C4-2B (cell line): ENCODE measurements around the gene LCN12.

Source experiments
- ZFX ChIP-seq: fragments of 450-650 bp; IDR thresholded peaks from 2 replicates; pipeline ENCODE4 v1.6.1; 2017
- TF ChIP-seq, protein P1 (sequence below): fragments of 450-650 bp; conservative IDR thresholded peaks from 2 replicates; pipeline ENCODE4 v1.5.1; 2017; ENCODE audit warnings: mild to moderate bottlenecking

DNA sequence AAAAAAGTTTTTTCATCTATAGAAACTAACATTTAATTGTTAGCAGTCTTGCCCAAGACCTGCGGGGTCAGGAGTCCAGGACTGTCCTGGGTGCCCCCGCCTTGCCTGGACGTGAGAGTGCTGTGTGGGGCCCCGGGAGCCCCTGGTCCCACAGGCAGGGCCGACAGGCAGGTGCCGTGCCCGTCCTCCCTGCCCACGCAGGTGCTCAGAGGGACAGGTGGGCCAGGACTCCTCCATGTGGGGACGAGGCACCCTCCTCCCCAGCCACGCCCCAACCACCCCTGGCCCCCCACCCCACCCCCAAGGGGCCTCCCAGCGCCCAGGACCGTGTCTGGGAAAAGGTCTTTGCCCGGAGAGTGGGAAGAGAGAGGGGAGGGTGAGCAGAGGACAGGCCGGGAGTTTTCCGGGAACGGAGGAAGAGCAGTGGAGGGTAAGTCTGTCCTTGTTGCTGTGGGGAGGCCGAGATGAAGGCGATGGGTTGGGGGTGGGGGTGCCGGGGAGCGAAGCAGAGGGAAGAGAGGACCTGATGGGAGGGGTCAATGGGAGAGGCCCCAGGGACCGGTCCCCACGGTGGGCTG lies 2.7 kb upstream of the LCN12 start:
- TF ChIP-seq, protein P1, sequence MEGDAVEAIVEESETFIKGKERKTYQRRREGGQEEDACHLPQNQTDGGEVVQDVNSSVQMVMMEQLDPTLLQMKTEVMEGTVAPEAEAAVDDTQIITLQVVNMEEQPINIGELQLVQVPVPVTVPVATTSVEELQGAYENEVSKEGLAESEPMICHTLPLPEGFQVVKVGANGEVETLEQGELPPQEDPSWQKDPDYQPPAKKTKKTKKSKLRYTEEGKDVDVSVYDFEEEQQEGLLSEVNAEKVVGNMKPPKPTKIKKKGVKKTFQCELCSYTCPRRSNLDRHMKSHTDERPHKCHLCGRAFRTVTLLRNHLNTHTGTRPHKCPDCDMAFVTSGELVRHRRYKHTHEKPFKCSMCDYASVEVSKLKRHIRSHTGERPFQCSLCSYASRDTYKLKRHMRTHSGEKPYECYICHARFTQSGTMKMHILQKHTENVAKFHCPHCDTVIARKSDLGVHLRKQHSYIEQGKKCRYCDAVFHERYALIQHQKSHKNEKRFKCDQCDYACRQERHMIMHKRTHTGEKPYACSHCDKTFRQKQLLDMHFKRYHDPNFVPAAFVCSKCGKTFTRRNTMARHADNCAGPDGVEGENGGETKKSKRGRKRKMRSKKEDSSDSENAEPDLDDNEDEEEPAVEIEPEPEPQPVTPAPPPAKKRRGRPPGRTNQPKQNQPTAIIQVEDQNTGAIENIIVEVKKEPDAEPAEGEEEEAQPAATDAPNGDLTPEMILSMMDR = no peak
- no peak for TF ChIP-seq ZFX
